ENCODE data around the gene PIH1D2. TPM values are rescaled to one million over a fixed set of nuclear protein-coding genes. Genes with fewer than 3 reads are reported as not detected.

The PIH1D2 gene
- total and polyA plus RNA-seq, 2 donors (not counting 1 experiment from before 2014, with no cell fraction given) = 1.5 to 1.9 TPM

GRCh38 chr11:112103446-112103845 is 29.6 kb upstream of the PIH1D2 start:
- Histone ChIP-seq H3K79me2 (ENCODE audit: control insufficient read depth, insufficient read depth, low read length) (no peaks in the 10 kb centered on the region), H3K27me3 (ENCODE audit: control insufficient read depth, insufficient read depth, low read length) (no peaks in the 10 kb centered on the region), H3K9ac (ENCODE audit: insufficient read depth, low read length) (no peak overlapping the region), H3K27ac (ENCODE audit: insufficient read depth, low read length) (no peak overlapping the region), H3K4me3 (replicated peaks in 1 of 4; ENCODE audit: control extremely low read depth in 1 of 4, insufficient read depth in 1 of 4, low read depth in 3 of 4, low read length in 4 of 4) (no peak overlapping the region), H3K4me1 (ENCODE audit: control insufficient read depth, extremely low read depth, insufficient read depth, low read length) (no peaks in the 10 kb centered on the region), H3K36me3 (ENCODE audit: control insufficient read depth, insufficient read depth, low read length) (no peaks in the 10 kb centered on the region), H2AFZ (ENCODE audit: low read length) (no peak overlapping the region), H4K20me1 (ENCODE audit: control insufficient read depth, extremely low read depth, insufficient read depth, low read length) (no peaks in the 10 kb centered on the region), H3K4me2 (ENCODE audit: extremely low read depth, insufficient read depth, low read length) (no peak overlapping the region), H3K9me3 (ENCODE audit: control insufficient read depth, insufficient read depth, low read depth, low read length) (no peaks in the 10 kb centered on the region)
- TF ChIP-seq EZH2 (IDR thresholded peaks at IDR 0.05; ENCODE audit: low read length, missing control alignments) (no peak), CTCF (conservative IDR thresholded peaks at IDR 0.05 in 1 of 2, IDR thresholded peaks at IDR 0.05 in 1 of 2; ENCODE audit: low read depth in 1 of 2, low read length in 2 of 2) (no peak)
- no peak for DNase-seq (ENCODE audit: low read depth in 2 of 2)

GRCh38 chr11:112100462-112100861 is 26.6 kb upstream of the PIH1D2 start:
- DNase-seq (ENCODE audit: low read depth in 2 of 2) = peak; percentile 39 to 62
- Histone ChIP-seq H3K27ac (ENCODE audit: insufficient read depth, low read length) (peak overlapping the region; percentile 17), H3K79me2 (ENCODE audit: control insufficient read depth, insufficient read depth, low read length) (no peaks in the 10 kb centered on the region), H3K4me2 (ENCODE audit: extremely low read depth, insufficient read depth, low read length) (peak overlapping the region; percentile 45), H3K9me3 (ENCODE audit: control insufficient read depth, insufficient read depth, low read depth, low read length) (no peaks in the 10 kb centered on the region), H3K4me3 (replicated peaks in 1 of 4; ENCODE audit: control extremely low read depth in 1 of 4, insufficient read depth in 1 of 4, low read depth in 3 of 4, low read length in 4 of 4) (no peak overlapping the region), H3K9ac (ENCODE audit: insufficient read depth, low read length) (no peak overlapping the region), H3K36me3 (ENCODE audit: control insufficient read depth, insufficient read depth, low read length) (no peaks in the 10 kb centered on the region), H2AFZ (ENCODE audit: low read length) (no peak overlapping the region), H3K27me3 (ENCODE audit: control insufficient read depth, insufficient read depth, low read length) (no peaks in the 10 kb centered on the region), H3K4me1 (ENCODE audit: control insufficient read depth, extremely low read depth, insufficient read depth, low read length) (no peaks in the 10 kb centered on the region), H4K20me1 (ENCODE audit: control insufficient read depth, extremely low read depth, insufficient read depth, low read length) (no peaks in the 10 kb centered on the region)
- TF ChIP-seq CTCF (conservative IDR thresholded peaks at IDR 0.05 in 1 of 2, IDR thresholded peaks at IDR 0.05 in 1 of 2; ENCODE audit: low read depth in 1 of 2, low read length in 2 of 2) (no peak), EZH2 (IDR thresholded peaks at IDR 0.05; ENCODE audit: low read length, missing control alignments) (no peak)

- Histone ChIP-seq H3K9ac (ENCODE audit: insufficient read depth, low read length) (no peak overlapping the region), H2AFZ (ENCODE audit: low read length) (no peak overlapping the region), H3K9me3 (ENCODE audit: control insufficient read depth, insufficient read depth, low read depth, low read length) (no peaks in the 10 kb centered on the region), H3K4me1 (ENCODE audit: control insufficient read depth, extremely low read depth, insufficient read depth, low read length) (no peaks in the 10 kb centered on the region), H3K27ac (ENCODE audit: insufficient read depth, low read length) (no peak overlapping the region), H3K79me2 (ENCODE audit: control insufficient read depth, insufficient read depth, low read length) (no peaks in the 10 kb centered on the region), H3K27me3 (ENCODE audit: control insufficient read depth, insufficient read depth, low read length) (no peaks in the 10 kb centered on the region), H3K36me3 (ENCODE audit: control insufficient read depth, insufficient read depth, low read length) (peaks cover 4% of the 10 kb centered on the region), H3K4me3 (replicated peaks in 1 of 4; ENCODE audit: control extremely low read depth in 1 of 4, insufficient read depth in 1 of 4, low read depth in 3 of 4, low read length in 4 of 4) (no peak overlapping the region), H3K4me2 (ENCODE audit: extremely low read depth, insufficient read depth, low read length) (no peak overlapping the region), H4K20me1 (ENCODE audit: control insufficient read depth, extremely low read depth, insufficient read depth, low read length) (no peaks in the 10 kb centered on the region)
- DNase-seq (ENCODE audit: low read depth in 2 of 2) = no peak
- no peak for TF ChIP-seq CTCF (conservative IDR thresholded peaks at IDR 0.05 in 1 of 2, IDR thresholded peaks at IDR 0.05 in 1 of 2; ENCODE audit: low read depth in 1 of 2, low read length in 2 of 2)
- no peak for TF ChIP-seq EZH2 (IDR thresholded peaks at IDR 0.05; ENCODE audit: low read length, missing control alignments)
Measured at GRCh38 chr11:112097734-112098528, 24.1 kb upstream of the PIH1D2 start.
